Stimulated activated CD4-positive, alpha-beta T cell treated with anti-CD3 and anti-CD28 coated beads, TNF-alpha, amount 100 ng/mL, for 24 hours (primary cell): Measurements from ENCODE around the gene RNU1-4.
"Not testable (repeated sequence)": the region's sequence is repeated elsewhere in the genome, so short reads cannot be mapped to it uniquely, and the experiment has no call there.

Experiments used
- DNase-seq, 3 experiments: peaks; one replicate each; pipeline ENCODE4 v3.0.0-alpha.2; 2020; ENCODE audit warnings: low read depth in 3 of 3

The RNU1-4 gene

DNA sequence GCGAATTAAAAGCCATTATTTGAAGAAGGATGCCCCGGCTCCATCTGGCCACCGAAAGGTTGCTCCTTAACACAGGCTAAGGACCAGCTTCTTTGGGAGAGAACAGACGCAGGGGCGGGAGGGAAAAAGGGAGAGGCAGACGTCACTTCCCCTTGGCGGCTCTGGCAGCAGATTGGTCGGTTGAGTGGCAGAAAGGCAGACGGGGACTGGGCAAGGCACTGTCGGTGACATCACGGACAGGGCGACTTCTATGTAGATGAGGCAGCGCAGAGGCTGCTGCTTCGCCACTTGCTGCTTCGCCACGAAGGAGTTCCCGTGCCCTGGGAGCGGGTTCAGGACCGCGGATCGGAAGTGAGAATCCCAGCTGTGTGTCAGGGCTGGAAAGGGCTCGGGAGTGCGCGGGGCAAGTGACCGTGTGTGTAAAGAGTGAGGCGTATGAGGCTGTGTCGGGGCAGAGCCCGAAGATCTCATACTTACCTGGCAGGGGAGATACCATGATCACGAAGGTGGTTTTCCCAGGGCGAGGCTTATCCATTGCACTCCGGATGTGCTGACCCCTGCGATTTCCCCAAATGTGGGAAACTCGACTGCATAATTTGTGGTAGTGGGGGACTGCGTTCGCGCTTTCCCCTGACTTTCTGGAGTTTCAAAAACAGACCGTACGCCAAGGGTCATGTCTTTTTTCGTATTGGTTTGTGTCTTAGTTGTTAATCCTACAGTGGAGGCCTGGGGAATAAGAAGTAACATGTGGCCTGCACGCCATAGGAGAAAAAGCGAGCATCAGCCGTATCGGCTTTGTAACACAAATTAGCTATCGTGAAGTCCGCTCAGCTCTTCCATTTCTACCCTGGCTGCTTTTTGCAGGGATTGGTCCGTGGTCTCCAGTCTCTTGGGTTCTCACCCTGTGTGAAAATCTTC lies at the start of gene RNU1-4:
Gene RNU1-4, plus strand, starts transcription at position 470 of the 918 bp plus-strand sequence.
- not testable (repeated sequence) for DNase-seq

DNA sequence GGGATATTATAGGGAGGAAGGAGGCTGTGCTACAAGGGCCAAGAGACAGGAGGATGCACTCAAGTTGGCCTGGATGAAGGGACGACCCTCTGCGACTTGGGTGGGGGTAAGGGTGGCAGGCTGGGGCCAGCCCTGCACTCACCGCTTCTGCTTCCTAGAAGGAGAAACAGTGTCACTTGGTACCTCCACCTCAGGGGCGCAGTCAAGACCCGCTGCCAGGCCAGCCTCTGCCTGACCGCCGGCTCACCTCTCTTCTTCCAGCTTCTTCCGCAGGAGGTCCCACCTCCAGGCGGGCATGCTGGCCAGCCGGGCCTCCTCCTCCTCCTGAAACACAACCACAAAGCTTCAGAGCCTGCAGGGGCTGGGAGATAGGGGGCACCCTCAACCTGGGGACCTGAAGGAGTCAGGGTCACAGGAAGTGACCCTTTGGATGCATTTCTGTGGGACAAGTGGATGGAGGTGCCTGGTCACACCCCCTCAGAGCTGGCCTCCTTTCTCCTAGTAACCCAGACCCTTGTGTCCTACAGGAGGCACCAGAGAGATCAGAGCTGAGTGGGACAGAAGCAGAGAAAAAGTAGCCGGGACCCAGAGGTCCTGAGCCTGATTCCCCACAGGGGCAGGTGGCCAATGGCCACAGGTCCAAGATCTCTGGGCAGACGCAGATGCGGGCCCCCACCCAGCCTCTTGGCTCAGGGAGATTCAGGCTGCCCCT lies 49.2 kb upstream of the RNU1-4 start:
- not testable (repeated sequence) for DNase-seq

DNA sequence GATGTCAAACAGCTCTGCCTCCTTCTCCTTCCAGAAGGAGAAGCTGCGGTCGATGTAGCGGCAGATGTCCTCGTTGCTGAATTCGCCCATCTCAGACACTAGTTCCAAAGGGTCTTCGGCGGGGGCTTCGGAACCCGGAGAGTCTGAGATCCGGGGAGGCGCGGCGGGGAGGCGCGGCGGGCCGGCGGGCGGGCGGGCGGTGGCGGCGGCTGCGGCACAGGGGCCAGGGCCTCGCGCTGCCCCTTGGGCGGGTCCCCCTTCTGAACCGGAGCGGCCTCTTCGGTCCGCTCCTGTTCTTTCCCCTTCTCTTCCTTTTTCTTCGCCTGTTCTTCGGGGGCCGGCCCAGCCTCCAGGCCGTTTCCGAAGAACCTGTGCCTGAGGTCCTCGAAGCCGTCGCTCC lies 48.0 kb upstream of the RNU1-4 start:
- not testable (repeated sequence) for DNase-seq

DNA sequence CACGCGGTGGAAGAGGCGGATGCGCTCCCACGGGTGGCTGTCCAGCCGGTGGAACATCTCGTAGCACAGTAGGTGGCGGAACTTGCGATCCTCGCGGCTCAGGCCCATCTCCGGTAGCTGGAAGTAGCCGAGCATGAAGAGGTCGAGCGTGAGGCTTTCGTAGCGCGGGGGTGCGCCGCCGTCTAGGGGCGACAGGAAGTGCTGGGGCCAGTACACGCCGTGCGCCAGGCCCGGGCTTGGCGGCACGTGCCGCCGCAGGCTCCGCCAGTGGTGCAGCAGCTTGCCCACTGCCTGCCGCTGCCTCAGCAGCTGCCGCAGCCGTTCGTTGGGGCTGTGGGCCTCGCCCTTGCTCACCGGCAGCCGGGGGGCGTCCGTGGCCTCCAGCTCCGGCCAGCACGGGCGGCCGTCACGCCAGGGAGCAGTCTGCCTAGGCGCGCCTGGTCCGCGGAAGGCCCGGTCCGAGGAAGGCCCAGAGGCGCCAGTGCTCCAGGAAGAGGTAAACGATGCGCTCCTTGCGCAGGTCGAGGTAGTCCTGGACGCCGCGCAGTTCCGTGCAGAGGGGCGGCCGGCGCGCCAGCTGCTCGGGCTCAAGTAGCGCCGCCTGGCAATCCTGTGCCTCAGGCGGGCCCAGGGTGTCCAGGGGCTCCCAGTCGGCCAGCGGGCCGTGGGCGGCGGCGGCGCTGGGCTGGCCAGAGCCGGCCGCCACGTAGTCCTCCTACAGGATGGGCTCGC lies 47.4 kb upstream of the RNU1-4 start:
- DNase-seq = not testable (repeated sequence)

DNA sequence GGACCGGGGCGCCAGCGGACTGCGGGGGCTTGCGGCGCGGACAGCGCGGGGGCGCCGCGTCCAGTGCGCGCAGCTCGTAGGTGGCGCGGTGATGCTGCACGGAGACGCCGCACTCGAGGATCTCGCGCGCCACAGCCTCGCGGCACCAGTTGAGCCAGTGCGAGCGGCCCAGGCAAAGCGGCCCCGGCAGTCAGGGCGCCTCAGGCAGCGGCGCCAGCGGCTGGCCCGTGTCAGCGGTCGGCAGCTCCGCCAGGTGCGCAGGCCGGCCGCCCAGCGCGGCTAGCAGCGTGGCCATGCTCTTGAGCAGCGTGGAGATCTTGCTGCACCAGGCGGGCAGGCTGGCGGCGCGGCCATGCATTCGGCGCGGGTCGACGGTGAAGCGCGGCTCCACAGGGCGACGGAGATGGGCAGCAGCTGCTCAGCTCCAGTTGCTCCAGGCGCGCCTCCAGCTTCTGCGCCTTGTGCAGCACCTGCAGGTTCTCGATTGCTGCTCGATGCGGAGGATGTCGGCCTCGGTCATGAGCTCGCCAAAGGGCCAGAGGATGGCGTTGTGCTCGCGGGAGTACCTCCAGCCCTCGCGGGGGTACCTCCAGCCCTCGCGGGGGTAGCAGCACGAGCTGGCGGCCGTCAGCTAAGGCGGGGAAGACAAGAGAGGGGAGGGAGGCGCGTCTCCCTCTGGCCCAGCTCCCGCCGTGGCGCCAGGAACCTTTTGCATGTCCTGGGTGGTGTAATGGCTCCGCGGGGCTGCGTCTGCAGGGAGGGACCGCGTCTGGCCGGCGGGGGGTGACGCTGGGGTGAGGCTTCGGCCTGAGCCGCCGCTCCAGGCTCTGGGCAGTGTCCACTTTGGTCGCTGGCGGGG lies 46.6 kb upstream of the RNU1-4 start:
- DNase-seq = not testable (repeated sequence)

DNA sequence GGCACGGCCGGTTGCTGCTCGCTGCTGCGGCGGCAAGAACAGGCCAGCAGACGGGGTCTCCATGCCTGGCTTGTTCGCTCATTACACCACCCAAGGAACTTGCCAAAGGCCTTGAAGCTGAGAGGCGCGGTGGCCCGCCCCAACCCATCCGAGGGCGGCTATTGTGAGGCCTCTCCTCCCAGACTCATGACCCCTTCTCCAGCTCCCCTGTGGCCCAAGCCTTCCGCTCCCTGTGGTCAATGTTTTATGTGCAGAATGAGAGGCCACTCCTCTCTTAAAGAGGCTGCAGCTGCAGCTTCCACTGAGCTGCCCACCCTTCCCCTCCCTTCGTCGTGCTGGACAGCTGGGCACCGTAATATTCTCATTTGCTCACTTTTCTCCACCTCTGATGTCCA lies 46.0 kb upstream of the RNU1-4 start:
- DNase-seq = not testable (repeated sequence)

DNA sequence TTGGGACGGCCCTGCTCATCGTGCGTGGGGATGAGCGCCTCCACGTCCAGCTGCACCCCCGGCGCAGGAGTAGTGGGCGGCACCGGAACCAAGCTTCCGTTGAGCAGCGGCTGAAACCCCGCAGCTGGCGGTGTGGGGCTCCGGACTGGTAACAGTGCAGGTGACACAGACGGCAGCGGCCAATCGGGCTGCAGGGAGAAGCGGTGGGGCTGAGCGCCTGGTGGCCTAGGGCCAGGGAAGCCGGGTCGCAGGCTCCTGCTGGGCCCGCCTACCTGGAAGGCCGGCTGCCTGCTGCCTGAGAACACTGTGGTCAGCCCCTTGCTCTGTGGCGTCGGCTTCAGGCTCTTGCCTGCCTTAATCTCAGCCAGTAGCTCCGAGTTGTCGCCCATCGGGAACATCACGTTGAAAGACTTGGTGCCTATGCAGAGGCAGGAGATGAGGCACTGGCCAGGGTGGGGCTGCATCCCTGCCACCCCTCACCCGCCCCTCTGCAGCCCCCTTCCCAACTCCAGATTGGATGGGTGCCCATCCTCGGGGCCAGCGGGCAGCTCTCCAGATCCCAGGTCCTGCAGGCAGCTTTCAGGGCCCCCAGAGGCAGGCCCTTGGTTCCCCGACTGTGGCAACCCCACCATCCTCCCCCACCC lies 43.7 kb upstream of the RNU1-4 start:
- not testable (repeated sequence) for DNase-seq

DNA sequence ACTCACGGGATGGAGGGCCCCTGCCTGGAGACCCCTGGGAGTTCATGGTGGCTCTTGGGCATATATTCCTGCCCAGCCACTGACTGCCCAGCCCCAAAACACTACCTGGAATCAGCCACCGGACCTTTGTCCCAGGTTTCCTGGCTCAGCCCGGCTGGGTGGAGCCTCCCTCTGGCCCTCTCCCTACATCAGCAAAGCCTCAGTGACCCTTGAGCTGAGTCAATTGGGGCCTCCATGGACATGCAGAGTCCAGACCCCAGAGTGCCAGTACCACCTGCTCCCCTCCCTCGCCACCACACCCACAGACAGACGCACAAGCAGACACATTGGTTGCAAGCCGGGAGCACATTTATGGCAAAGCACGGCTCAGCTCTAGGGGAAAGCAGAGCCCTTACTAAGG lies 43.2 kb upstream of the RNU1-4 start:
- not testable (repeated sequence) for DNase-seq

DNA sequence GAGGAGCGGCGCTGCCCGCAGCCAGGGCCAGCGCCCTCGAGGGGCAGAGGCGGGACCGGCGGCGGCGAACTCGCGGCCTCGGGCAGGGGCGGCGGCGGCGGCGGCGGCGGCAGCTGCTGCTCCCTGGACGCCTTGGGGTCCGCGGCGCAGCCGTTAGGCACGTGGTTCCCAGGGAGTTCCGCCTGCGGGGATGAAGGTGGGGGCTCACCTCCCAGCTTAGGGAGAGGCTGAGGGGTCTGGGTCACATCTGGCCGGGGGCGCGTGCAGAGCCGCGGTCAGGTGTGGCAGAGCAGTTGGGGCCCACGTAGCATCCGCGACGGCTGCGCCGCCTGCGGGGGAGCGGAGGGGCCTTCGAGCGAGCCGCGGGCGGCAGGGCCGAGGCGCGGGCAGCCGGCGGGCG lies 40.9 kb upstream of the RNU1-4 start:
- DNase-seq = not testable (repeated sequence)

DNA sequence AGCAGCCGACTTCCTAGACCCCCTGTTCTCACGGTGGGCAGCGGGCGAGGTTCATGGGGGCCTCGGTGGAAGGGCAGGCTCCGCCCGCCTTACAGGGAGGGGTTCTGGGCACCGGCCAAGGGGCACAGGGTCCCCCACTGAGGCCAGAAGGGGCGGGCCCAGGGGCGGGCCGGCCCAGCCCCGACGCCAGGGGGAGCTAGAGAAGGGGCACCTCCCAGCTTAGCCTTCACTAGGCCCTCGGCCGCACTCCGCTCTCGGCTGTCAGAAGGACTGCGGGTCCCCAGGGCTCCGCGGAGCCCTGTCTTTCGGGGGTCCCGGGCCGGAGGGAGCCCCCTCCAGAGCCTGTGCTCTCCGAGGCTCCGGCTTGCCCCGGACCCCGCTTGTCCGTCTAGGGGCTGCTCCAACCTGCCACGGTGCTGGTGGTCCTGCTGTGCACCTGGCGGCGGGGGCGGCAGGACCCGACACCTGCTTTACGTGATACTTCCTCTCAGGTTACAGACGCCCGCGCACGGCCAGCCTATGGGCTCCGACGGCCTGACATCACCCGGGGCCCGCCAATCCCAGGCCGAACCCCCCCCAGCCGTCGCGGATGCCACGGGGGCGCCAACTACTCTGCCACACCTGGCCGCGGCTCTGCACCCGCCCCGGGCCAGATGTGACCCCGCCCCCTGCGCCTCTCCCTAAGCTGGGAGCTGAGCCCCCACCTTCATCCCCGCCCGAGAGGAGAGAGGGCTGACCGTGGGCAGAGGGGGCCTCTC lies 40.0 kb upstream of the RNU1-4 start:
- DNase-seq = not testable (repeated sequence)

DNA sequence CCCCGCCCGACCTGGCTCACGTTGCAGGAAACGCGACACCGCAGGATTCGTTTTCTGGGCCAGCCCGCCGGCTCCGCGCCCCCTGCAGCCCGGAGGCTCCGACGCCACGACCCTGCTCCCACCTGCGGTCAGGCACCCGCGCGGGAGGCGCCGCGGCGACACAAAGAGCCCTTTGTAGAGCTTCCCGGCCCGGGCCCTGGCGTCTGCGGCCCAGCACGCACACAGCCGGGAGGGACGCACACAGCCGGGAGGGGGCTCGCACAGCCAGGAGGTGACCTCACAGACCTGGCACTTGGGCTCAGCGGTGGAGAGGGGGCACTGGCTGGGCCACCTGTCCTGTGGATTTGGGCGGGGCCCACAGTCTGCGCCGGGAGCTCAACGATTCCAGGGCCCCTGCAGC lies 39.1 kb upstream of the RNU1-4 start:
- DNase-seq = not testable (repeated sequence)

DNA sequence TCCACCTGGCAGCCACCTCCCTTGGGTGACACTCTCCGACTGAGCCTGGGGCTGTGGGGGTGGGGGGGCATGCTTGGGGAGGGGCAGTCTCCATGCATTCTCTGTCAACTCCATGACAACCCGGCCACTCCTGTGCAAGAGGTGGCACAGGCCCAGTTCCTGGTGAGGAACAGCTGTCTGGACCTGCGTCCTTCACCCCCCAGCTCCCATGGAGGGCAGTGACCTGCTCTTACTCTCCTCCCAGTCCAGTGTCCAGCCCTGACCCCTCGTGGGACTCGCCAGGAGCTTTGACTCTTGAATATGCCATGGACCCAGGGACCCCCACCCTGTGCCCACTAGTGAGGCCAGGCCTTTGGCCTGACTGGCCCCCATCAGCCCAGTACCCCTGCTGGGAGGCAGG lies 38.0 kb upstream of the RNU1-4 start:
- not testable (repeated sequence) for DNase-seq

DNA sequence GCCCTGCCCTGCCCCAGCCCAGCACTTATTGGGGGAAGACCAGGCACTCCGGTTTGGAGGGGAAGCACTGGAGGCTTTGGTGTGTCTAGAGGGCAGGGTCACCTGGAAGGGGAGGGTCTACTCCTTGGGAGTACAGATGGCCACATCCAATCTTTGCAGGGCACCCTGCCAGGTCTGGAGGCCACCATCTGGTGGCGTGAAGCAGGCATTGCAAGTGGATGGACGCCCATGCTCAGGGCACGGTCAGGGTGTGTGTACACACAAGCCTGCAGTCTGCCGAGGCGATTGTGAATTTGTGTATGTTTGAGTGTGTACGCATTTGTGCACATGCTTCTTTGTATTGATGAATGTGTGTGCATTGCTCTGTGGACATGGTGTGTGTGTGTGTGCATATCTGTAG lies 37.2 kb upstream of the RNU1-4 start:
- DNase-seq = not testable (repeated sequence)

DNA sequence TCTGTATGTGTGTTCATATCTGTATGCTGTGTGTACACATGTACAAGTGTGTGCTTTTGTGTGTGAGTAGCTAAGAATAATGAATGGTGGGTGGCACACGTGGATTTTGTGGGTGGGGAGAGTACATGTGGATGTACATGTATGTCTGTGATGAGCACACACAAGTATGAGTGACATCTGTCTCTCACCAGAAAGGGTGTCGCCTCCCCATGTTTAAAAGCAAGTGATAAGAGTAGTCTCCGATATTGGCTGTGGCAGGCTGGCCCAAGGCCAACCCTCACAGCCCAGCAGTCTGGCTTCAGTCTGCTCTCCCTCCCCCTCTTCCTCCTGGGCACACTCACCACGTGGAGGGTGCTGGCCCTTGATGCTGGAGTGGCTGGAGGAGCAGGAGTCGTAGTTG lies 36.7 kb upstream of the RNU1-4 start:
- not testable (repeated sequence) for DNase-seq

DNA sequence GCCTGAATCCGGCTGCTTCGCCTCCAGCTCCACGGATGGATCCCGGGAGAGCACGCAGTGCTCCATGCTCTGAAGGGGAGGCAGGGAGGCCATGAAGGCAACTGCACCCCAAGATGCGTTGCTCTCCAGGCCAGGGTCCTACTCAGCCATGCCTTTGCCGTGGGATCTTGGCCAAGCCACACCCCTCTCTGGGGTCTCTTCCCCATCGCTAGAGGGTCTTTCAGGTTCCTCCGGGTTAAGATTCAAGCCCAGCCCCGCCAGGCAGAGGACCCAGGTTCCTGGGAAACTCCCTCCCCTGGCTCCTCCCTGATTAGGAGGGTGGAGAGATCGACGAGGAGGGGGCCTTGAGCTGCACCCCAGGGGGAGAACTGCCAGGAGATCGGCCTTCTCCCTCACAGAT lies 36.2 kb upstream of the RNU1-4 start:
- DNase-seq = not testable (repeated sequence)

DNA sequence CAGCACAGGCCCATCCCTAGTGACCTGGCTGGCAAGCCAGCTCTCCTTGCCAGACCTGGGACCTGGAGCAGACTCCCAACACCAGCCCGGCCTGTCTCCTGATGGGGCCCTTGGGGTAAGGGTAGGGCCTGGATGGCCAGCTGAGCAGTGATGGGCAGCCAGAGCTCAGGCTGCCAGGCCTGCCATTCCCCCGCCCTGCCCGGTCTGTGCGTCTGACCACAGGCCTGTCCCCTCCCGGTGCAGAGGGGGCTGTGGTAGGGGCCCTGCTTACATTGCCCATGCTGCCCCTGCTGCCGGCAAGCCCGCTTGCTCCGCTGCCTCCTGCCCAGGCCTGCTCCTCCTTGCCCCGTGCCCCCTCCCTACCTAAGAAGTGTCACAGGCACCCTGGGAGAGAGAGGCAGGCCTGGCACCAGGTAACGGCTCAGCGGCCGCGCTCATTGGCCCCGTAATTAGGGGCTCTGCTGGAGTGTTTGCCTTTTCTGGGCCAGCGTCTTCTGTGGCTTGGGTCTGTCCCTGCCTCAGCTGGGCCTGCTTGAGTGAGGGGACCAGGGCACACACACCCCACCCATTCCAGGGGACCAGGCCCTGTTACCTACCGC lies 35.7 kb upstream of the RNU1-4 start:
- DNase-seq = not testable (repeated sequence)

DNA sequence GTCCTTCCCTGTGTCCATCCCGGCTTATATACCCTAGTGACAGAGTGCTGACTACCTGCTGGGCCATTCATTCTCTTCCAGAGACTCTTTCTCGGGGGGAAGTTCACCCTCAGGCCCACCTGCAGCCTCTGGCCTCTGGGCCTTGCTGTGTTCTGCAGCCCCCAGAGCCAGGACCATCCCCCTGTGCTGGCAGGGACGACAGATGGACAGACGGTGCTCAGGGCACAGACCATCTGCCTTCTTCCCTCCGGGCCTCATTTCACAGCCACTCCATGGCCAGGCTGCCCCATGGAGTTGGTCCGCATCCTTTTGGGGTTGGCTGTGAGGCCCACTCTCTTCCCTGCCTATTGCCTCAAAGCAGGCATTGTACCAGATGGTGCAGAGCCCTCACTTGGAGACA lies 34.0 kb upstream of the RNU1-4 start:
- DNase-seq = not testable (repeated sequence)

DNA sequence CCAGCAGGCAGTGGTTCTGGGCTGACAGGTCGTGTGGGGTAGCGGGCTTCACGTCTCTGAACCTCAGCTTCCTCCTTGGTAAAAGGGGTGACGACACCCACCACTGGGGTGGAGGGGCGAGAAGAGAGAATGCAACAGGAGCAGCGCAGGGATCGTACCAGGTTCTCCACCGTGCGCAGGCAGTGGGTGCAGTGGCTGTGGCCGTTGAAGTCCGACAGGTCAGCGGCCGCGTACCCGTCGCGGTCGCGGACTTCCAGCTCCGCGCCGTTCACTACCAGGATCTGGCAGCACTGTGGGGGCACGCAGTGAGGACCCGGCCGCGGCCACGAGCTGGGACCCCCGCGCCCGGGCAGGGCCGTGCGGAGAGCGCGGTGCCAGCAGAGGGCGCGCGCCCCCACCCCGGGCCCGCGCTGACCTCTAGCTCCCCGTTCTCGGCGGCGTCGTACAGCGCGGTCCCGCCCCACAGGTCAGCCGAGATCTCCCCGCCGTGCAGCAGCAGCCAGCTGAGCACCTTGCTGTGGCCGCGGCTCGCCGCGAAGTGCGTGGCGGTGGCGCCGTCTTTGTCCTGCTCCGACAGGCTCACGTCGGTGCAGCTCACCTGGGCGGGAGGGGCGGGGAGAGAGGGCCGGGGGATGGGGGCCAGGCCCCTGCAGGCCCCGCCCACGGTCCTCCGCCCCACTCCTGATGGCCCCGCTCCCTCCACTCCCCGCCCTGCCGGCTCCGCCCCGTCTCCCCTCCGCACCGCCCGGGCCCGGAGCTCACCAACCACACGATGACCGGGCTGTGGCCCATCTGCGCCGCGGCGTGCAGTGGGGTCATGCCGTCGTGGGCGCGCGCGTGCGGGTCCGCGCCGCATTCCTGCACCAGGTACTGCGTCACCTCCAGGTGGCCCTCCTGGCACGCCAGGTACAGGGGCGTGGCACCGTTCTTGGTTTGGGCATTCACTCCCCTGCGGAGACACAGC lies 32.9 kb upstream of the RNU1-4 start:
- DNase-seq = not testable (repeated sequence)
